Pancreas (tissue), 10 donors: ENCODE results near the gene MT1A. TPM values are rescaled to one million over a fixed set of nuclear protein-coding genes. Genes with fewer than 3 reads are reported as not detected.

Experiments used
- ATAC-seq, 4 donors: fragments of 200-7000 bp; cut with Tn5 transposase; one replicate each; pipeline versions ENCODE4 v1.8.0 to v1.9.1; 2020; ENCODE audit warnings: mild to moderate bottlenecking in 4 of 4, moderate library complexity in 4 of 4
- DNase-seq, 6 donors: peaks; one replicate each; pipeline ENCODE4 v3.0.0-alpha.2; 2020
- FAIRE-seq: peaks from 2 replicates; lab custom pipeline; 2012; peaks lifted over from hg19 to GRCh38; lab: Jason Lieb, UNC
- H3K27ac ChIP-seq, 4 donors: fragments of 200-600 bp; sonication (generic); 1 replicate in 3 of 4; 2 replicates in 1 of 4; pipeline versions ENCODE4 v1.5.0 to v1.8.0; 2020
- H3K27me3 ChIP-seq, 4 donors: fragments of 200-600 bp; one replicate each; pipeline ENCODE4 v1.8.0; 2021
- H3K36me3 ChIP-seq, 3 donors: fragments of 200-600 bp; sonication (generic) in 1 of 3; one replicate each; pipeline versions ENCODE4 v1.5.0 to v1.8.0; 2020 to 2021
- H3K4me1 ChIP-seq, 3 donors: fragments of 200-600 bp; one replicate each; pipeline ENCODE4 v1.8.0; 2021
- H3K4me3 ChIP-seq, 4 donors: fragments of 200-600 bp; sonication (generic) in 2 of 4; one replicate each; pipeline versions ENCODE4 v1.5.0 to v1.8.0; 2020 to 2021
- H3K9me3 ChIP-seq, 4 donors: fragments of 200-600 bp; one replicate each; pipeline ENCODE4 v1.8.0; 2021
- CTCF ChIP-seq, 4 donors: fragments of 200-600 bp; sonication (generic) in 3 of 4; IDR thresholded peaks; one replicate each; pipeline versions ENCODE4 v1.5.0 to v1.8.0; 2021; ENCODE audit warnings: antibody characterized with exemption in 4 of 4
- WGBS, 2 donors: extraction: QIAGEN DNeasy Blood & Tissue Kit; methylation state at CpG; one replicate each; pipeline ENCODE4 v1.1.7; 2013; 5-methylcytosine and 5-hydroxymethylcytosine counted together
- intact Hi-C, 3 donors: fragments of 100-400 bp; cut with DNase I; formaldehyde crosslinking; loops; one replicate each; pipeline versions ENCODE4 v1.11.1 to v1.14.2; 2022
- polyA plus RNA-seq, 2 donors: library from polyadenylated mRNA; stranded (reverse); fragments of 200-250 nt; gene quantifications; one replicate each; pipeline ENCODE4 v1.2.3, GENCODE V29; 2013
- total RNA-seq, 6 donors: library from RNA; stranded (reverse); fragmentation: NEBNext Ultra II Directional in 4 of 6; extraction: Animal tissue kit (Norgen Biotek cat#: 25700) in 4 of 6; gene quantifications; one replicate each; pipeline versions ENCODE4 v1.2.1 to v1.2.4, GENCODE V29; 2021 to 2023
- donor health status: healthy with polysubstance abuse.
- donor health status: DM: no; HTN: no; CAD: no; lungs with moderate emphysema.
- donor health status: DM: no; HTN: no; CAD: no.
- donor health status: control.
- donor health status: control.
- donor health status: Bipolar disorder and iron deficiency.
- donor health status: DM: yes; HTN: yes; CAD: no.
- donor health status: DM: no; HTN: no; CAD: no.
- donor health status: DM: no; HTN: no; CAD: no.
- donor health status: DM: yes; HTN: yes; CAD: no.

The MT1A gene
- total and polyA plus RNA-seq, 8 donors, result 1.6 to 66.7 (median 4.4) TPM

- H3K36me3 ChIP-seq, result no peaks in the 10 kb centered on the region
- no peaks in the 10 kb centered on the region for H3K27me3 ChIP-seq
- no peak overlapping the region for H3K4me3 ChIP-seq
- WGBS, 2 donors, result 92% methylated on average over 1 of the region's 1 CpG
- H3K4me1 ChIP-seq, result peaks cover 0 to 7% (median 5%) of the 10 kb centered on the region in 3 donors
- no peak for ATAC-seq
- no peak for TF ChIP-seq CTCF (IDR thresholded peaks at IDR 0.05)
- DNase-seq, result no peak
- no peaks in the 10 kb centered on the region for H3K9me3 ChIP-seq
- intact Hi-C loops, result no loop called here
- H3K27ac ChIP-seq, result no peak overlapping the region
- no peak for FAIRE-seq
Observed at GRCh38 chr16:56645311-56645710, 6.8 kb downstream of the MT1A start.

- H3K4me1 ChIP-seq, result peaks cover 0 to 7% (median 5%) of the 10 kb centered on the region in 3 donors
- WGBS, 2 donors, result 0% methylated on average over 1 of the region's 1 CpG
- H3K27ac ChIP-seq, result no peak overlapping the region
- DNase-seq (no peak), FAIRE-seq (no peak), ATAC-seq (no peak)
- intact Hi-C loops, result no loop called here
- no peaks in the 10 kb centered on the region for H3K27me3 ChIP-seq
- H3K36me3 ChIP-seq, result no peaks in the 10 kb centered on the region
- H3K9me3 ChIP-seq, result no peaks in the 10 kb centered on the region
- no peak overlapping the region for H3K4me3 ChIP-seq
- no peak for TF ChIP-seq CTCF (IDR thresholded peaks at IDR 0.05)
Observed at GRCh38 chr16:56645838-56646237, 7.4 kb downstream of the MT1A start.

GRCh38 chr16:56647641-56648431, 9.4 kb downstream of the MT1A start:
- DNase-seq (no peak), FAIRE-seq (no peak), ATAC-seq (no peak)
- no peaks in the 10 kb centered on the region for H3K36me3 ChIP-seq
- H3K27ac ChIP-seq, result no peak overlapping the region
- no peaks in the 10 kb centered on the region for H3K27me3 ChIP-seq
- H3K9me3 ChIP-seq, result no peaks in the 10 kb centered on the region
- intact Hi-C loops, result no loop called here
- H3K4me1 ChIP-seq, result peaks cover 0 to 7% (median 5%) of the 10 kb centered on the region in 3 donors
- H3K4me3 ChIP-seq, result no peak overlapping the region
- TF ChIP-seq CTCF (IDR thresholded peaks at IDR 0.05), result no peak
- WGBS, 2 donors, result 64 to 69% methylated on average over 33 of the region's 33 CpGs

GRCh38 chr16:56649271-56649670, 10.8 kb downstream of the MT1A start:
- Histone ChIP-seq H3K4me3 (no peak overlapping the region), H3K36me3 (no peaks in the 10 kb centered on the region), H3K27ac (no peak overlapping the region), H3K27me3 (no peaks in the 10 kb centered on the region), H3K4me1 (no peaks in the 10 kb centered on the region), H3K9me3 (no peaks in the 10 kb centered on the region)
- TF ChIP-seq CTCF (IDR thresholded peaks at IDR 0.05), result no peak
- FAIRE-seq, result no peak
- DNase-seq, result no peak
- intact Hi-C loops, result no loop called here
- WGBS, 2 donors, result 93 to 100% methylated on average over 2 of the region's 2 CpGs
- ATAC-seq, result no peak

GRCh38 chr16:56649820-56650219, 11.4 kb downstream of the MT1A start:
- no peak for DNase-seq
- Histone ChIP-seq H3K4me1 (no peaks in the 10 kb centered on the region), H3K36me3 (no peaks in the 10 kb centered on the region), H3K27me3 (no peaks in the 10 kb centered on the region), H3K4me3 (no peak overlapping the region), H3K27ac (no peak overlapping the region), H3K9me3 (no peaks in the 10 kb centered on the region)
- no peak for TF ChIP-seq CTCF (IDR thresholded peaks at IDR 0.05)
- no peak for FAIRE-seq
- intact Hi-C loops, result no loop called here
- WGBS, 2 donors, result 76 to 80% methylated on average over 3 of the region's 3 CpGs
- no peak for ATAC-seq
